WTC11 (cell line): Measurements from ENCODE around the gene RYR2. TPM values are rescaled to one million over a fixed set of nuclear protein-coding genes. Genes with fewer than 3 reads are reported as not detected.

Experiments
- ATAC-seq: fragments of 200-7000 bp; cut with Tn5 transposase; 2 replicates; pipeline ENCODE4 v1.10.0; 2021; ENCODE audit warnings: mild to moderate bottlenecking, moderate library complexity
- CTCF ChIA-PET: fragments of 300-600 bp; sonication (Branson Sonifier 250); formaldehyde crosslinking; loops from one replicate; lab custom pipeline; 2021; ENCODE audit warnings: antibody characterized with exemption; lab: Charles Lee
- POLR2A ChIA-PET: fragments of 350-600 bp; sonication (Branson Sonifier 250); formaldehyde crosslinking; loops from one replicate; lab custom pipeline; 2021; ENCODE audit warnings: antibody characterized with exemption; lab: Charles Lee
- DNase-seq: peaks from one replicate; pipeline ENCODE4 v3.0.0; 2021; ENCODE audit warnings: low spot score
- H3K27ac Mint-ChIP-seq: 2 replicates; pipeline ENCODE4 v1.8.0; 2021; ENCODE audit warnings: mixed read lengths
- H3K27me3 Mint-ChIP-seq: 2 replicates; pipeline ENCODE4 v1.8.0; 2021; ENCODE audit warnings: low read depth, mild to moderate bottlenecking, moderate library complexity, mixed read lengths
- H3K36me3 Mint-ChIP-seq: 2 replicates; pipeline ENCODE4 v1.8.0; 2021; ENCODE audit warnings: mixed read lengths
- H3K4me1 Mint-ChIP-seq: 2 replicates; pipeline ENCODE4 v1.8.0; 2022; ENCODE audit warnings: mixed read lengths
- H3K4me3 Mint-ChIP-seq: 2 replicates; pipeline ENCODE4 v1.8.0; 2021; ENCODE audit warnings: mild to moderate bottlenecking, moderate library complexity, mixed read lengths
- H3K9me3 Mint-ChIP-seq: 2 replicates; pipeline ENCODE4 v1.8.0; 2021; ENCODE audit warnings: mixed read lengths
- AFF4 ChIP-seq: sonication (generic); formaldehyde crosslinking; IDR thresholded peaks from 2 replicates; pipeline ENCODE4 v1.8.1; 2023; ENCODE audit warnings: mild to moderate bottlenecking, missing genetic modification reagents, borderline replicate concordance
- ATF1 ChIP-seq: sonication (generic); formaldehyde crosslinking; IDR thresholded peaks from 2 replicates; pipeline ENCODE4 v1.8.1; 2023; ENCODE audit warnings: mild to moderate bottlenecking, moderate library complexity, missing genetic modification reagents
- CREB1 ChIP-seq: sonication (generic); formaldehyde crosslinking; IDR thresholded peaks from 2 replicates; pipeline ENCODE4 v1.8.0; 2023; ENCODE audit warnings: mild to moderate bottlenecking, missing genetic modification reagents
- CTCF ChIP-seq: fragments of 200-600 bp; IDR thresholded peaks from 2 replicates; pipeline ENCODE4 v1.8.0; 2022; ENCODE audit warnings: antibody characterized with exemption
- EMX1 ChIP-seq: fragments of 250-450 bp; sonication (Bioruptor Pico); IDR thresholded peaks from 2 replicates; pipeline ENCODE4 v1.8.0; 2021; ENCODE audit warnings: mild to moderate bottlenecking
- FOXK1 ChIP-seq: sonication (generic); formaldehyde crosslinking; IDR thresholded peaks from 2 replicates; pipeline ENCODE4 v1.8.0; 2022; ENCODE audit warnings: mild to moderate bottlenecking, moderate library complexity, missing genetic modification reagents
- HMGA2 ChIP-seq: fragments of 250-450 bp; sonication (Bioruptor Pico); IDR thresholded peaks from 2 replicates; pipeline ENCODE4 v1.4.0; 2021; ENCODE audit warnings: mild to moderate bottlenecking, moderate library complexity
- JAZF1 ChIP-seq: fragments of 250-450 bp; sonication (Bioruptor Pico); IDR thresholded peaks from 2 replicates; pipeline ENCODE4 v1.9.0; 2021; ENCODE audit warnings: moderate library complexity, mild to moderate bottlenecking, inconsistent platforms
- JUN ChIP-seq: sonication (generic); formaldehyde crosslinking; IDR thresholded peaks from 2 replicates; pipeline ENCODE4 v1.8.0; 2023; ENCODE audit warnings: mild to moderate bottlenecking, missing genetic modification reagents
- MLX ChIP-seq: sonication (generic); formaldehyde crosslinking; IDR thresholded peaks from 2 replicates; pipeline ENCODE4 v1.8.1; 2023; ENCODE audit warnings: mild to moderate bottlenecking, missing genetic modification reagents, moderate library complexity
- MXD4 ChIP-seq: fragments of 250-450 bp; sonication (Bioruptor Pico); IDR thresholded peaks from 2 replicates; pipeline ENCODE4 v1.8.0; 2021; ENCODE audit warnings: mild to moderate bottlenecking, moderate library complexity, borderline replicate concordance
- NFATC4 ChIP-seq: fragments of 250-450 bp; sonication (Bioruptor Pico); IDR thresholded peaks from 2 replicates; pipeline ENCODE4 v1.9.0; 2021; ENCODE audit warnings: mild to moderate bottlenecking
- NR2C2 ChIP-seq: sonication (generic); formaldehyde crosslinking; IDR thresholded peaks from 2 replicates; pipeline ENCODE4 v1.8.0; 2022; ENCODE audit warnings: mild to moderate bottlenecking, missing genetic modification reagents
- NR3C1 ChIP-seq: sonication (generic); formaldehyde crosslinking; conservative IDR thresholded peaks from 2 replicates; pipeline ENCODE4 v1.8.1; 2023; ENCODE audit warnings: low read depth, mild to moderate bottlenecking, missing genetic modification reagents
- PREB ChIP-seq: sonication (generic); formaldehyde crosslinking; IDR thresholded peaks from 2 replicates; pipeline ENCODE4 v1.8.1; 2022; ENCODE audit warnings: mild to moderate bottlenecking, missing genetic modification reagents, moderate library complexity, borderline replicate concordance
- PRRX2 ChIP-seq: fragments of 250-450 bp; sonication (Bioruptor Pico); IDR thresholded peaks from 2 replicates; pipeline ENCODE4 v1.8.0; 2021; ENCODE audit warnings: mild to moderate bottlenecking
- SMAD4 ChIP-seq: sonication (generic); formaldehyde crosslinking; IDR thresholded peaks from 2 replicates; pipeline ENCODE4 v1.8.0; 2022; ENCODE audit warnings: mild to moderate bottlenecking, missing genetic modification reagents
- SP1 ChIP-seq: sonication (generic); formaldehyde crosslinking; conservative IDR thresholded peaks from 2 replicates; pipeline ENCODE4 v1.8.1; 2022; ENCODE audit warnings: missing genetic modification reagents
- TEAD4 ChIP-seq: sonication (generic); formaldehyde crosslinking; IDR thresholded peaks from 2 replicates; pipeline ENCODE4 v1.8.0; 2022; ENCODE audit warnings: mild to moderate bottlenecking, missing genetic modification reagents
- ZNF138 ChIP-seq: sonication (generic); formaldehyde crosslinking; conservative IDR thresholded peaks from 2 replicates; pipeline ENCODE4 v1.8.1; 2022; ENCODE audit warnings: mild to moderate bottlenecking, moderate library complexity, missing genetic modification reagents
- ZNF416 ChIP-seq: fragments of 250-450 bp; sonication (Bioruptor Pico); IDR thresholded peaks from 2 replicates; pipeline ENCODE4 v1.9.0; 2021; ENCODE audit warnings: mild to moderate bottlenecking, inconsistent platforms
- total RNA-seq: library from RNA; stranded (reverse); gene quantifications from 3 replicates; pipeline ENCODE4 v1.2.3, GENCODE V29; 2021

Gene RYR2
- total RNA-seq, 1 experiment from 2014 or later, result 7.9 TPM

GRCh38 chr1:237244778-237245177 is 202.8 kb downstream of the RYR2 start:
- H3K27ac Mint-ChIP-seq, result no peak overlapping the region
- CTCF ChIA-PET, result no interaction called here
- peaks cover 10% of the 10 kb centered on the region for H3K36me3 Mint-ChIP-seq
- DNase-seq, result no peak
- ATAC-seq, result no peak
- H3K4me3 Mint-ChIP-seq, result no peak overlapping the region
- peaks cover 14% of the 10 kb centered on the region for H3K9me3 Mint-ChIP-seq
- H3K27me3 Mint-ChIP-seq, result no peaks in the 10 kb centered on the region
- TF ChIP-seq PREB (CRISPR knock-in tag) (no peak), CREB1 (CRISPR knock-in tag) (no peak), CTCF (no peak), NR2C2 (no peak), NR3C1 (no peak), JUN (CRISPR knock-in tag) (no peak), SMAD4 (CRISPR knock-in tag) (no peak), TEAD4 (no peak), MXD4 (CRISPR knock-in tag) (no peak), AFF4 (no peak)
- POLR2A ChIA-PET, result no interaction called here
- peaks cover 49% of the 10 kb centered on the region for H3K4me1 Mint-ChIP-seq

- no peaks in the 10 kb centered on the region for H3K27me3 Mint-ChIP-seq
- no peak for DNase-seq
- no peak for TF ChIP-seq NR2C2
- no peak for TF ChIP-seq ZNF416 (CRISPR knock-in tag)
- TF ChIP-seq MLX, result no peak
- TF ChIP-seq ATF1 (CRISPR knock-in tag), result no peak
- no peak for TF ChIP-seq HMGA2
- no peak for TF ChIP-seq SP1 (CRISPR knock-in tag)
- TF ChIP-seq ZNF138, result no peak
- TF ChIP-seq JAZF1, result no peak
- H3K36me3 Mint-ChIP-seq, result peaks cover 10% of the 10 kb centered on the region
- peaks cover 26% of the 10 kb centered on the region for H3K4me1 Mint-ChIP-seq
- H3K4me3 Mint-ChIP-seq, result no peak overlapping the region
- ATAC-seq, result peak; percentile 73
- H3K27ac Mint-ChIP-seq, result peak overlapping the region; percentile 16; the same call in 1 of the 2 replicates
- H3K9me3 Mint-ChIP-seq, result peaks cover 14% of the 10 kb centered on the region
- CTCF ChIA-PET, result no interaction called here
- POLR2A ChIA-PET, result no interaction called here
Measured at GRCh38 chr1:237247442-237247841, 205.5 kb downstream of the RYR2 start.

- no peak overlapping the region for H3K4me3 Mint-ChIP-seq
- no peak for DNase-seq
- peaks cover 5% of the 10 kb centered on the region for H3K36me3 Mint-ChIP-seq
- H3K4me1 Mint-ChIP-seq, result peaks cover 15% of the 10 kb centered on the region
- ATAC-seq, result no peak
- POLR2A ChIA-PET, result no interaction called here
- no peak overlapping the region for H3K27ac Mint-ChIP-seq
- CTCF ChIA-PET, result no interaction called here
- peaks cover 7% of the 10 kb centered on the region for H3K9me3 Mint-ChIP-seq
- TF ChIP-seq ZNF138 (no peak), ZNF416 (CRISPR knock-in tag) (no peak), PREB (CRISPR knock-in tag) (no peak), PRRX2 (no peak), EMX1 (CRISPR knock-in tag) (no peak), NFATC4 (CRISPR knock-in tag) (no peak), FOXK1 (CRISPR knock-in tag) (no peak)
- H3K27me3 Mint-ChIP-seq, result no peaks in the 10 kb centered on the region
Measured at GRCh38 chr1:237249120-237249519, 207.1 kb downstream of the RYR2 start.
